ENCODE results near the gene OSGIN1. TPM values are rescaled to one million over a fixed set of nuclear protein-coding genes. Genes with fewer than 3 reads are reported as not detected.

OSGIN1 gene
- total and polyA plus RNA-seq, 2 donors (not counting 1 experiment from before 2014, with no cell fraction given), result 0.85 to 1.8 TPM

DNA sequence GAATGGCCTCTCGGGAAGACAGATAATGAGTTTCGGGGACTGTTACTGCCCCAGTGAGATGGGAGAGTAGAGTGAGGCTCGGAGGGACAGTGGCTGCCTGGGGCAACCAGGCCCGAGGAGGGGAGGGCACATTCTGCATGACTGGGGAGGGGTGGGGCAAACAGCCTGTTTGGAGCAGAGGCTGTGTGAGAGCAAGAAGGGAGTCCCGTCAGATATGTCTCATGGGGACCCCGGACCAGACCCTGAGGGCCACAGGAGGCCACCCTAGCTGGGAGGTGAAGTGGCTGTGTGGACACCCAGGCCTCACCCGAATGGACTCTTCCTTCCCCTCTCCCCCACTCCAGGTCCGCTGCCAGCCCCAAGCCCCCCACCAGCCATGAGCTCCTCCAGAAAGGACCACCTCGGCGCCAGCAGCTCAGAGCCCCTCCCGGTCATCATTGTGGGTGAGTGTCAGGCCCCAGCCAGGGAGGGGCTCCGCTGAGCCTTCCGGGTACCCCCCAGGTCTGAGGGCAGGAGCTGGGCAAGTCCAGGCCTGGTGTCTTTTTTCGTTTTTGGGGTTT lies 4.3 kb downstream of the OSGIN1 start:
- no peak for TF ChIP-seq EZH2 (IDR thresholded peaks at IDR 0.05; ENCODE audit: borderline replicate concordance, insufficient read depth, low read depth, low read length, poor library complexity, severe bottlenecking)
- no peak for TF ChIP-seq CTCF (IDR thresholded peaks at IDR 0.05)
- peaks cover 12 to 13% of the 10 kb centered on the region in 2 donors for H3K4me1 ChIP-seq (ENCODE audit: control insufficient read depth in 2 of 2, insufficient read depth in 2 of 2, low read length in 2 of 2)
- WGBS (ENCODE audit: insufficient coverage), result 98% methylated on average over 5 of the region's 14 CpGs
- no peaks in the 10 kb centered on the region for H3K79me2 ChIP-seq (ENCODE audit: control insufficient read depth, insufficient read depth, low read length)
- H3K27ac ChIP-seq (ENCODE audit: low read length in 2 of 2), result no peak overlapping the region
- H3K9ac ChIP-seq (ENCODE audit: low read length), result no peak overlapping the region
- DNase-seq, result no peak
- POLR2A ChIA-PET, result no interaction called here
- intact Hi-C loops (cut with micrococcal nuclease), result loop anchor here (5.0 kb wide), 2 partner anchors 110 to 230 kb away; partner anchors contain the start of gene TAF1C
- no peaks in the 10 kb centered on the region for H4K20me1 ChIP-seq (ENCODE audit: control insufficient read depth, insufficient read depth, low read length, poor library complexity, severe bottlenecking)
- H2AFZ ChIP-seq (ENCODE audit: insufficient read depth, low read depth, low read length, poor library complexity, severe bottlenecking), result no peak overlapping the region
- H3K4me3 Mint-ChIP-seq, result no peak overlapping the region
- peaks cover 12% of the 10 kb centered on the region for H3K4me1 Mint-ChIP-seq
- H3K9me3 Mint-ChIP-seq (ENCODE audit: insufficient read depth), result no peaks in the 10 kb centered on the region
- H3K4me2 ChIP-seq (replicated peaks; ENCODE audit: low read depth, low read length, poor library complexity, severe bottlenecking), result no peak overlapping the region
- CTCF ChIA-PET, result interaction anchor here (0.9 to 3.2 kb wide), 9 partner anchors 13 to 551 kb away, joined by 3 to 16 read pairs (median 3); no protein-coding TSS in a partner anchor
- no peaks in the 10 kb centered on the region for H3K36me3 ChIP-seq (replicated peaks in 1 of 2; ENCODE audit: control extremely low read depth in 1 of 2, control insufficient read depth in 1 of 2, extremely low read depth in 1 of 2, insufficient read depth in 2 of 2, low read length in 1 of 2)
- H3K27me3 ChIP-seq (replicated peaks in 1 of 4; ENCODE audit: control extremely low read depth in 1 of 4, control insufficient read depth in 3 of 4, insufficient read depth in 4 of 4, low read length in 3 of 4), result peaks cover 0 to 42% (median 10%) of the 10 kb centered on the region in 4 experiments
- H3K4me3 ChIP-seq (ENCODE audit: control extremely low read depth in 1 of 5, extremely low read depth in 1 of 5, insufficient read depth in 1 of 5, low read depth in 2 of 5, low read length in 4 of 5), result no peak overlapping the region
- ATAC-seq (ENCODE audit: low read depth), result no peak
- peaks cover 0 to 7% (median 0%) of the 10 kb centered on the region in 3 donors for H3K9me3 ChIP-seq (ENCODE audit: control extremely low read depth in 1 of 3, control insufficient read depth in 2 of 3, insufficient read depth in 1 of 3, low read length in 2 of 3)
- no peak overlapping the region for H3K27ac Mint-ChIP-seq
- peaks cover 17% of the 10 kb centered on the region for H3K27me3 Mint-ChIP-seq

DNA sequence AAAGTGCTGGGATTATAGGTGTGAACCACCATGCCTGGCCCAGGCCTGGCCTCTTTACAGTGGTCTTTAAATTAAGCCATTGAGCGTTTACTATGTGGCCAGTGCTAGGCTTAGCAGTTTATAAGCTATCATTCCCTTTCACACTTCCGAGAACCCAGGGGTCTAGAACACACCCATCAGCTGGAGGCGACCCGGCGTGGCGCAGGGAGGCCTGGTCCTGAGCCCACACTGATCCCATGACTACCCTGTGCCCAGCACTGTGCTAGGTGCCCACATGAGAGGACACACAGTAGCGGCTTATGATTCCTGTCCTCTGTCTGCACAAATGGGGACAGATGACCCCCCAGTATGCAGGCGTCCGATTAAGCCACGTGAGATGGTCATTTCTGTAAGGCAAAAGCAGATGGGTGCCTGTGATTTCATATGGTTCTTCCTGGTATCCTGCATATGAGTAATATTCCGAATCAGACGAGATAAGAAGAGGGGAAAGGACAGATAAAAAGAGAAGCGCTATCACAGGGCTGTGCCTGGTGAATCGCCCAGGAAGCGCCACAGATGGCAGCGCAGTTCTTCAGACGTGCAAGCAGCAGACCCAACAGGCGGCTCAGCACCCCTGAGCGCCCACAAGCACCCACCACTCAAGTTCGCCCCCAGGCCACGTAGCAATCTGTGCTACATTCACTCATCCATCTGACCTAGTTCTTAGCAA lies 5.3 kb downstream of the OSGIN1 start:
- no peaks in the 10 kb centered on the region for H3K36me3 ChIP-seq (replicated peaks in 1 of 2; ENCODE audit: control extremely low read depth in 1 of 2, control insufficient read depth in 1 of 2, extremely low read depth in 1 of 2, insufficient read depth in 2 of 2, low read length in 1 of 2)
- H4K20me1 ChIP-seq (ENCODE audit: control insufficient read depth, insufficient read depth, low read length, poor library complexity, severe bottlenecking), result no peaks in the 10 kb centered on the region
- H3K9ac ChIP-seq (ENCODE audit: low read length), result no peak overlapping the region
- H3K4me3 Mint-ChIP-seq, result no peak overlapping the region
- no peaks in the 10 kb centered on the region for H3K9me3 Mint-ChIP-seq (ENCODE audit: insufficient read depth)
- H3K27ac ChIP-seq (ENCODE audit: low read length in 2 of 2), result no peak overlapping the region
- H3K4me1 ChIP-seq (ENCODE audit: control insufficient read depth in 2 of 2, insufficient read depth in 2 of 2, low read length in 2 of 2), result peaks cover 5 to 8% of the 10 kb centered on the region in 2 donors
- H3K27me3 Mint-ChIP-seq, result peaks cover 17% of the 10 kb centered on the region
- TF ChIP-seq EZH2 (IDR thresholded peaks at IDR 0.05; ENCODE audit: borderline replicate concordance, insufficient read depth, low read depth, low read length, poor library complexity, severe bottlenecking) (no peak), CTCF (IDR thresholded peaks at IDR 0.05) (no peak)
- ChIA-PET POLR2A (no interaction called here), CTCF (interaction anchor here (0.9 to 3.2 kb wide), 3 partner anchors 12 to 109 kb away, joined by 3 to 16 read pairs (median 3); no protein-coding TSS in a partner anchor)
- no peak for DNase-seq
- H2AFZ ChIP-seq (ENCODE audit: insufficient read depth, low read depth, low read length, poor library complexity, severe bottlenecking), result no peak overlapping the region
- peaks cover 0 to 33% (median 7%) of the 10 kb centered on the region in 4 experiments for H3K27me3 ChIP-seq (replicated peaks in 1 of 4; ENCODE audit: control extremely low read depth in 1 of 4, control insufficient read depth in 3 of 4, insufficient read depth in 4 of 4, low read length in 3 of 4)
- H3K4me3 ChIP-seq (ENCODE audit: control extremely low read depth in 1 of 5, extremely low read depth in 1 of 5, insufficient read depth in 1 of 5, low read depth in 2 of 5, low read length in 4 of 5), result no peak overlapping the region
- 89% methylated on average over 20 of the region's 21 CpGs for WGBS (ENCODE audit: insufficient coverage)
- no peak overlapping the region for H3K27ac Mint-ChIP-seq
- no peak overlapping the region for H3K4me2 ChIP-seq (replicated peaks; ENCODE audit: low read depth, low read length, poor library complexity, severe bottlenecking)
- ATAC-seq (ENCODE audit: low read depth), result no peak
- H3K79me2 ChIP-seq (ENCODE audit: control insufficient read depth, insufficient read depth, low read length), result no peaks in the 10 kb centered on the region
- H3K4me1 Mint-ChIP-seq, result peaks cover 9% of the 10 kb centered on the region
- H3K9me3 ChIP-seq (ENCODE audit: control extremely low read depth in 1 of 3, control insufficient read depth in 2 of 3, insufficient read depth in 1 of 3, low read length in 2 of 3), result peaks cover 0 to 6% (median 0%) of the 10 kb centered on the region in 3 donors
- intact Hi-C loops (cut with micrococcal nuclease), result loop anchor here (5.0 kb wide), 2 partner anchors 109 to 229 kb away; partner anchors contain the start of gene TAF1C

All from B cell (primary cell).